GM23338 (cell line): ENCODE measurements around the gene FARS2. TPM values are rescaled to one million over a fixed set of nuclear protein-coding genes. Genes with fewer than 3 reads are reported as not detected.

Experiments
- ATAC-seq: fragments of 200-7000 bp; cut with Tn5 transposase; 3 replicates; pipeline ENCODE4 v1.9.1; 2020
- DNase-seq: peaks from one replicate; pipeline ENCODE4 v3.0.0-alpha.2; 2015; ENCODE audit warnings: low spot score
- H2AFZ ChIP-seq: fragments of 200-600 bp; sonication (generic); 2 replicates; pipeline ENCODE4 v1.8.0; 2016; ENCODE audit warnings: antibody characterized with exemption, mild to moderate bottlenecking, moderate library complexity
- H3F3A ChIP-seq: fragments of 200-600 bp; sonication (generic); replicated peaks from 2 replicates; pipeline ENCODE4 v1.8.0; 2017; ENCODE audit warnings: antibody characterized with exemption, mixed run types, low read depth
- H3K27ac ChIP-seq: fragments of 200-600 bp; sonication (generic); 2 replicates; pipeline ENCODE4 v1.6.1; 2016; ENCODE audit warnings: low read depth
- H3K27me3 ChIP-seq: fragments of 200-600 bp; sonication (generic); 2 replicates; pipeline ENCODE4 v1.8.0; 2016; ENCODE audit warnings: mild to moderate bottlenecking, mixed run types, moderate library complexity; ENCODE audit not compliant: insufficient read depth
- H3K36me3 ChIP-seq: fragments of 200-600 bp; sonication (generic); 2 replicates; pipeline ENCODE4 v1.8.0; 2016; ENCODE audit warnings: mild to moderate bottlenecking; ENCODE audit not compliant: insufficient read depth
- H3K4me1 ChIP-seq: fragments of 200-600 bp; sonication (generic); 2 replicates; pipeline ENCODE4 v1.8.0; 2016; ENCODE audit warnings: mild to moderate bottlenecking, moderate library complexity; ENCODE audit not compliant: insufficient read depth
- H3K4me2 ChIP-seq: fragments of 200-600 bp; sonication (generic); 2 replicates; pipeline ENCODE4 v1.7.1; 2017; ENCODE audit warnings: mixed run types
- H3K4me3 ChIP-seq: fragments of 200-600 bp; sonication (generic); 2 replicates; pipeline ENCODE4 v1.6.1; 2016; ENCODE audit warnings: mixed run types
- H3K79me2 ChIP-seq: fragments of 200-600 bp; sonication (generic); replicated peaks from 2 replicates; pipeline ENCODE4 v1.8.0; 2017; ENCODE audit warnings: mild to moderate bottlenecking; ENCODE audit not compliant: insufficient read depth
- H3K9me2 ChIP-seq: fragments of 200-600 bp; sonication (generic); 2 replicates; pipeline ENCODE4 v1.8.0; 2017; ENCODE audit not compliant: insufficient read depth
- H4K20me1 ChIP-seq: fragments of 200-600 bp; sonication (generic); replicated peaks from 2 replicates; pipeline ENCODE4 v1.8.0; 2017; ENCODE audit warnings: mild to moderate bottlenecking; ENCODE audit not compliant: insufficient read depth
- H3K27ac Mint-ChIP-seq: 2 replicates; pipeline ENCODE4 v1.8.0; 2020; ENCODE audit warnings: inconsistent platforms, mild to moderate bottlenecking, moderate library complexity, mixed read lengths
- H3K27me3 Mint-ChIP-seq: 3 replicates; pipeline ENCODE4 v1.8.0; 2022; ENCODE audit warnings: low read depth, mild to moderate bottlenecking, moderate library complexity, mixed read lengths, inconsistent platforms; ENCODE audit not compliant: insufficient read depth, poor library complexity
- H3K36me3 Mint-ChIP-seq: 3 replicates; pipeline ENCODE4 v1.8.0; 2021; ENCODE audit warnings: low read depth, mild to moderate bottlenecking, inconsistent platforms, moderate library complexity, mixed read lengths
- H3K4me1 Mint-ChIP-seq: 3 replicates; pipeline ENCODE4 v1.8.0; 2020; ENCODE audit warnings: mild to moderate bottlenecking, inconsistent platforms, mixed read lengths
- H3K4me3 Mint-ChIP-seq: 3 replicates; pipeline ENCODE4 v1.8.0; 2021; ENCODE audit warnings: moderate library complexity, mild to moderate bottlenecking, inconsistent platforms, mixed read lengths
- H3K9me3 Mint-ChIP-seq: 3 replicates; pipeline ENCODE4 v1.8.0; 2020; ENCODE audit warnings: moderate library complexity, mild to moderate bottlenecking, inconsistent platforms, mixed read lengths
- EZH2phosphoT487 ChIP-seq: fragments of 200-600 bp; sonication (generic); IDR thresholded peaks from one replicate; pipeline ENCODE4 v1.8.1; 2018; ENCODE audit warnings: antibody characterized with exemption; ENCODE audit not compliant: unreplicated experiment
- JUNB ChIP-seq: IDR thresholded peaks from one replicate; pipeline ENCODE4 v1.6.1; 2016; ENCODE audit warnings: antibody characterized with exemption; ENCODE audit not compliant: unreplicated experiment
- NANOG ChIP-seq: IDR thresholded peaks from 2 replicates; pipeline ENCODE4 v1.6.1; 2016; ENCODE audit warnings: antibody characterized with exemption, borderline replicate concordance
- STAT1 ChIP-seq: IDR thresholded peaks from one replicate; pipeline ENCODE4 v1.6.1; 2016; ENCODE audit warnings: antibody characterized with exemption; ENCODE audit not compliant: unreplicated experiment
- ZNF114 ChIP-seq: fragments of 250-450 bp; sonication (Bioruptor Pico); IDR thresholded peaks from 2 replicates; pipeline ENCODE4 v1.5.0; 2020; ENCODE audit warnings: mild to moderate bottlenecking, moderate library complexity
- polyA plus RNA-seq: library from polyadenylated mRNA; unstranded; fragments of >200 nt; fragmentation: Nextera tagmentation; extraction: Ambion mirVana; gene quantifications from 2 replicates; pipeline ENCODE4 v1.2.1, GENCODE V29; 2016
- total RNA-seq: library from RNA; depleted of rRNA; stranded (reverse); fragments of >200 nt; shearing (Covaris generic); gene quantifications from 2 replicates; pipeline ENCODE4 v1.2.3, GENCODE V29; 2014
- TF ChIP-seq, protein P1 (sequence below): fragments of 250-450 bp; sonication (Bioruptor Pico); IDR thresholded peaks from 2 replicates; pipeline ENCODE4 v1.5.0; 2020; ENCODE audit warnings: mild to moderate bottlenecking, moderate library complexity
- TF ChIP-seq, protein P2 (sequence below): IDR thresholded peaks from one replicate; pipeline ENCODE4 v1.6.1; 2018; ENCODE audit warnings: antibody characterized with exemption; ENCODE audit not compliant: unreplicated experiment

FARS2 gene
- total and polyA plus RNA-seq, 2 experiments from 2014 or later: 7.6 to 19.0 TPM

DNA sequence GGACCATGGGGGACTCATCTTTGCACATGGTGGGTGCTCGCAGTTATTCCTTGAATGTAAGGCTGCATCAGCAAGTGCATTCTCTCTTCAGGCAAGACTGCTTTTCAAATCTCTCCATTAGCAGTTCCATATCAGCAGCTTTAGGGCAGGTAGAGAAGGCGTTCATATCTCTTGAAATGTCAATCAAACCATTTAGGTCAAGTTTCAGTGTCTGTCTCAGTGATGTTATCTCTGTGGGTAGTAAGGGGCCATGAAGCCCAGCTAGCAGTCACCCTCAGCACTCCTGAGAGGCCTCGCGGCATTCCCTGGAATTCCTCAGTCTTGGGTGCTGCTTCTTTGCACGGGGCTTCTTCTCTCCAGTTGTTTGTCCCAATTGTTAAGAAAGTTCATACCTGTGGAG, 24.2 kb downstream of the FARS2 start:
- no peak overlapping the region for H2AFZ ChIP-seq
- no peak overlapping the region for H3K4me3 ChIP-seq

More for the DNA sequence above, 24.2 kb downstream of the FARS2 start:
- peaks cover 31% of the 10 kb centered on the region for H3K4me1 Mint-ChIP-seq
- Histone ChIP-seq H3K4me1 (peaks cover 4% of the 10 kb centered on the region; the same call in 1 of the 2 replicates), H3K36me3 (no peaks in the 10 kb centered on the region), H3K27me3 (no peaks in the 10 kb centered on the region), H3K4me2 (no peak overlapping the region), H3F3A (no peaks in the 10 kb centered on the region), H3K9me2 (no peaks in the 10 kb centered on the region), H3K79me2 (peaks cover 17% of the 10 kb centered on the region), H4K20me1 (no peaks in the 10 kb centered on the region; the same call in 1 of the 2 replicates), H3K27ac (no peak overlapping the region)
- TF ChIP-seq EZH2phosphoT487 (no peak), NANOG (no peak), ZNF114 (CRISPR knock-in tag) (no peak), JUNB (no peak), STAT1 (no peak)
- TF ChIP-seq, protein P1, sequence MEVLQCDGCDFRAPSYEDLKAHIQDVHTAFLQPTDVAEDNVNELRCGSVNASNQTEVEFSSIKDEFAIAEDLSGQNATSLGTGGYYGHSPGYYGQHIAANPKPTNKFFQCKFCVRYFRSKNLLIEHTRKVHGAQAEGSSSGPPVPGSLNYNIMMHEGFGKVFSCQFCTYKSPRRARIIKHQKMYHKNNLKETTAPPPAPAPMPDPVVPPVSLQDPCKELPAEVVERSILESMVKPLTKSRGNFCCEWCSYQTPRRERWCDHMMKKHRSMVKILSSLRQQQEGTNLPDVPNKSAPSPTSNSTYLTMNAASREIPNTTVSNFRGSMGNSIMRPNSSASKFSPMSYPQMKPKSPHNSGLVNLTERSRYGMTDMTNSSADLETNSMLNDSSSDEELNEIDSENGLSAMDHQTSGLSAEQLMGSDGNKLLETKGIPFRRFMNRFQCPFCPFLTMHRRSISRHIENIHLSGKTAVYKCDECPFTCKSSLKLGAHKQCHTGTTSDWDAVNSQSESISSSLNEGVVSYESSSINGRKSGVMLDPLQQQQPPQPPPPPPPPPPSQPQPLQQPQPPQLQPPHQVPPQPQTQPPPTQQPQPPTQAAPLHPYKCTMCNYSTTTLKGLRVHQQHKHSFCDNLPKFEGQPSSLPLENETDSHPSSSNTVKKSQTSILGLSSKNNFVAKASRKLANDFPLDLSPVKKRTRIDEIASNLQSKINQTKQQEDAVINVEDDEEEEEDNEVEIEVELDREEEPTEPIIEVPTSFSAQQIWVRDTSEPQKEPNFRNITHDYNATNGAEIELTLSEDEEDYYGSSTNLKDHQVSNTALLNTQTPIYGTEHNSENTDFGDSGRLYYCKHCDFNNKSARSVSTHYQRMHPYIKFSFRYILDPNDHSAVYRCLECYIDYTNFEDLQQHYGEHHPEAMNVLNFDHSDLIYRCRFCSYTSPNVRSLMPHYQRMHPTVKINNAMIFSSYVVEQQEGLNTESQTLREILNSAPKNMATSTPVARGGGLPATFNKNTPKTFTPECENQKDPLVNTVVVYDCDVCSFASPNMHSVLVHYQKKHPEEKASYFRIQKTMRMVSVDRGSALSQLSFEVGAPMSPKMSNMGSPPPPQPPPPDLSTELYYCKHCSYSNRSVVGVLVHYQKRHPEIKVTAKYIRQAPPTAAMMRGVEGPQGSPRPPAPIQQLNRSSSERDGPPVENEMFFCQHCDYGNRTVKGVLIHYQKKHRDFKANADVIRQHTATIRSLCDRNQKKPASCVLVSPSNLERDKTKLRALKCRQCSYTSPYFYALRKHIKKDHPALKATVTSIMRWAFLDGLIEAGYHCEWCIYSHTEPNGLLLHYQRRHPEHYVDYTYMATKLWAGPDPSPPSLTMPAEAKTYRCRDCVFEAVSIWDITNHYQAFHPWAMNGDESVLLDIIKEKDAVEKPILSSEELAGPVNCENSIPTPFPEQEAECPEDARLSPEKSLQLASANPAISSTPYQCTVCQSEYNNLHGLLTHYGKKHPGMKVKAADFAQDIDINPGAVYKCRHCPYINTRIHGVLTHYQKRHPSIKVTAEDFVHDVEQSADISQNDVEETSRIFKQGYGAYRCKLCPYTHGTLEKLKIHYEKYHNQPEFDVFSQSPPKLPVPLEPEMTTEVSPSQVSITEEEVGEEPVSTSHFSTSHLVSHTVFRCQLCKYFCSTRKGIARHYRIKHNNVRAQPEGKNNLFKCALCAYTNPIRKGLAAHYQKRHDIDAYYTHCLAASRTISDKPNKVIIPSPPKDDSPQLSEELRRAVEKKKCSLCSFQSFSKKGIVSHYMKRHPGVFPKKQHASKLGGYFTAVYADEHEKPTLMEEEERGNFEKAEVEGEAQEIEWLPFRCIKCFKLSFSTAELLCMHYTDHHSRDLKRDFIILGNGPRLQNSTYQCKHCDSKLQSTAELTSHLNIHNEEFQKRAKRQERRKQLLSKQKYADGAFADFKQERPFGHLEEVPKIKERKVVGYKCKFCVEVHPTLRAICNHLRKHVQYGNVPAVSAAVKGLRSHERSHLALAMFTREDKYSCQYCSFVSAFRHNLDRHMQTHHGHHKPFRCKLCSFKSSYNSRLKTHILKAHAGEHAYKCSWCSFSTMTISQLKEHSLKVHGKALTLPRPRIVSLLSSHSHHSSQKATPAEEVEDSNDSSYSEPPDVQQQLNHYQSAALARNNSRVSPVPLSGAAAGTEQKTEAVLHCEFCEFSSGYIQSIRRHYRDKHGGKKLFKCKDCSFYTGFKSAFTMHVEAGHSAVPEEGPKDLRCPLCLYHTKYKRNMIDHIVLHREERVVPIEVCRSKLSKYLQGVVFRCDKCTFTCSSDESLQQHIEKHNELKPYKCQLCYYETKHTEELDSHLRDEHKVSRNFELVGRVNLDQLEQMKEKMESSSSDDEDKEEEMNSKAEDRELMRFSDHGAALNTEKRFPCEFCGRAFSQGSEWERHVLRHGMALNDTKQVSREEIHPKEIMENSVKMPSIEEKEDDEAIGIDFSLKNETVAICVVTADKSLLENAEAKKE (CRISPR knock-in tag): no peak
- TF ChIP-seq, protein P2, sequence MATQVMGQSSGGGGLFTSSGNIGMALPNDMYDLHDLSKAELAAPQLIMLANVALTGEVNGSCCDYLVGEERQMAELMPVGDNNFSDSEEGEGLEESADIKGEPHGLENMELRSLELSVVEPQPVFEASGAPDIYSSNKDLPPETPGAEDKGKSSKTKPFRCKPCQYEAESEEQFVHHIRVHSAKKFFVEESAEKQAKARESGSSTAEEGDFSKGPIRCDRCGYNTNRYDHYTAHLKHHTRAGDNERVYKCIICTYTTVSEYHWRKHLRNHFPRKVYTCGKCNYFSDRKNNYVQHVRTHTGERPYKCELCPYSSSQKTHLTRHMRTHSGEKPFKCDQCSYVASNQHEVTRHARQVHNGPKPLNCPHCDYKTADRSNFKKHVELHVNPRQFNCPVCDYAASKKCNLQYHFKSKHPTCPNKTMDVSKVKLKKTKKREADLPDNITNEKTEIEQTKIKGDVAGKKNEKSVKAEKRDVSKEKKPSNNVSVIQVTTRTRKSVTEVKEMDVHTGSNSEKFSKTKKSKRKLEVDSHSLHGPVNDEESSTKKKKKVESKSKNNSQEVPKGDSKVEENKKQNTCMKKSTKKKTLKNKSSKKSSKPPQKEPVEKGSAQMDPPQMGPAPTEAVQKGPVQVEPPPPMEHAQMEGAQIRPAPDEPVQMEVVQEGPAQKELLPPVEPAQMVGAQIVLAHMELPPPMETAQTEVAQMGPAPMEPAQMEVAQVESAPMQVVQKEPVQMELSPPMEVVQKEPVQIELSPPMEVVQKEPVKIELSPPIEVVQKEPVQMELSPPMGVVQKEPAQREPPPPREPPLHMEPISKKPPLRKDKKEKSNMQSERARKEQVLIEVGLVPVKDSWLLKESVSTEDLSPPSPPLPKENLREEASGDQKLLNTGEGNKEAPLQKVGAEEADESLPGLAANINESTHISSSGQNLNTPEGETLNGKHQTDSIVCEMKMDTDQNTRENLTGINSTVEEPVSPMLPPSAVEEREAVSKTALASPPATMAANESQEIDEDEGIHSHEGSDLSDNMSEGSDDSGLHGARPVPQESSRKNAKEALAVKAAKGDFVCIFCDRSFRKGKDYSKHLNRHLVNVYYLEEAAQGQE: no peak
- H3K27ac Mint-ChIP-seq: no peak overlapping the region
- no peak overlapping the region for H3K4me3 Mint-ChIP-seq
- peaks cover 7% of the 10 kb centered on the region for H3K27me3 Mint-ChIP-seq
- H3K9me3 Mint-ChIP-seq: no peaks in the 10 kb centered on the region; the same call in 2 of the 3 replicates
- DNase-seq (no peak), ATAC-seq (no peak)
- no peaks in the 10 kb centered on the region for H3K36me3 Mint-ChIP-seq
